Stimulated activated CD4-positive, alpha-beta T cell treated with anti-CD3 and anti-CD28 coated beads, Interleukin-4, amount 100 ng/mL, for 4 hours (primary cell): ENCODE measurements around the gene CLBA1.
"Not testable (repeated sequence)": the region's sequence is repeated elsewhere in the genome, so short reads cannot be mapped to it uniquely, and the experiment has no call there.

Experiments used
- DNase-seq, 2 experiments: peaks; one replicate each; pipeline ENCODE4 v3.0.0-alpha.2; 2020

The CLBA1 gene

DNA sequence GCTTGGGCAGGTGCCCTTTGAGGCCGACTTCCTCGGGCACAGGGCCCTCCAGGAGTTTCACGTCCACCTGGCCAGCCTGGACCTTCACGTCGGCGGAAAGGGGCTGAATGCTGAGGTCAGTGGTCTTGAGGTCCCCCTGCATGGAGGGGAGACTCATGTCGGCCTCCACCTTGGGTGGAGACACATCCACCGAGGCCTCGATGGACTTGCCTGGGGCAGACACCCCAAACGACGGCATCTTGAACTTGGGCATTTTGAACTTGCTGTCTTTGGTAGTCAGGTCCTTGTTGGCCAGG, 36.9 kb upstream of the CLBA1 start:
- no peak for DNase-seq

GRCh38 chr14:104949406-104949955, 36.1 kb upstream of the CLBA1 start:
- DNase-seq = not testable (repeated sequence)

GRCh38 chr14:104950021-104950420, 35.6 kb upstream of the CLBA1 start:
- no peak for DNase-seq

DNA sequence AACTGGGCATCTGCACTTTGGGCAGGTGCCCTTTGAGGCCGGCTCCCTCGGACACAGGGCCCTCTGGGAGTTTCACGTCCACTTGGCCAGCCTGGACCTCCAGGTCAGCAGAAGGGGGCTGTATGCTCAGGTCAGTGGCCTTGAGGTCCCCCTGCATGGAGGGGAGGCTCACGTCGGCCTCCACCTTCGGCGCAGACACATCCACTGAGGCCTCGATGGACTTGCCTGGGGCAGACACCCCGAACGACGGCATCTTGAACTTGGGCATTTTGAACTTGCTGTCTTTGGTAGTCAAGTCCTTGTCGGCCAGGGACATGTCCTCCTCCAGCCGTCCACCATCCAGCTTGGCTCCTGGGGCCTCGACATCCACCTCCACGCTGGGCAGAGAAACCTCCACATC, 34.9 kb upstream of the CLBA1 start:
- DNase-seq = not testable (repeated sequence)

DNA sequence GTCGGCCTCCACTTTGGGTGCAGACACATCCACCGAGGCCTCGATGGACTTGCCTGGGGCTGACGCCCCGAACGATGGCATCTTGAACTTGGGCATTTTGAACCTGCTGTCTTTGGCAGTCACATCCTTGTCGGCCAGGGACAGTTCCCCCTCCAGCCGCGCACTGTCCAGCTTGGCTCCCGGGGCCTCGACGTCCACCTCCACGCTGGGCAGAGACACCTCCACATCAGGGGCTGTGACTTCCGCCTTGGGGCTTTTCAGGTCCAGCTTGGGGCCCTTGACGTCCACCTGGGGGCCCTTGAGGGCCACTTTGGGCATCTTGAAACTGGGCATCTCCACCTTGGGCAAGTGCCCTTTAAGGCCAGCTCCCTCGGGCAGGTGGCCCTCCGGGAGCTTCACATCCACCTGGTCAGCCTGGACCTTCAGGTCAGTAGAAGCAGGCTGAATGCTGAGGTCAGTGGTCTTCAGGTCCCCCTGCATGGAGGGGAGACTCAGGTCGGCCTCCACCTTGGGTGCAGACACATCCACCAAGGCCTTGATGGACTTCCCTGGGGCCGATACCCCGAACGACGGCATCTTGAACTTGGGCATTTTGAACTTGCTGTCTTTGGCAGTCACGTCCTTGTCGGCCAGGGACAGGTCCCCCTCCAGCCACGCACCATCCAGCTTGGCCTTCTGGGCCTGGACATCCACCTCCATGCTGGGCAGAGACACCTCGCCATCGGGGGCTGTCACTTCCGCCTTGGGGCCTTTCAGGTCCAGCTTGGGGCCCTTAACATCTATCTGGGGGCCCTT, 33.5 kb upstream of the CLBA1 start:
- not testable (repeated sequence) for DNase-seq

GRCh38 chr14:104953097-104953496, 32.5 kb upstream of the CLBA1 start:
- DNase-seq = no peak

GRCh38 chr14:104953896-104954656, 31.5 kb upstream of the CLBA1 start:
- DNase-seq = no peak

- DNase-seq = no peak
Measured at GRCh38 chr14:104954746-104955395, 30.7 kb upstream of the CLBA1 start.

DNA sequence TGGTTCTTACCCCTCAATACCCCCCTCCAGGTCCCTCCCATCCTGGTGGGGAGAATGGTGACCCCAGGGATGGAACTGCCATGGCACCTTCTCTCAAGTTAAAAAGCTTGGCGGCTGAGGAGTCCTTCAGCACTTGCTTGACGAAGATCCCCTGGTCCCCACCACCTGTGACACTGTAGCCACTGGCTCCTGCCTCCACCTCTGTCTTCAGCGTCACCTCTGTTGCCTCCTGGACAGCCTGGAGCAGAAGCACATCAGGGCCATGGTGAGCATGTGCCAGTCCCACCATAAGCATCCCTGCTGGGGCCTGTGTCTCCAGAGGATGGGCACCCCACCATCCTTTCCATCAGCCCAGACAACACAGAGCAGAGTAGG, 30.2 kb upstream of the CLBA1 start:
- DNase-seq = no peak

GRCh38 chr14:104956290-104956890, 29.2 kb upstream of the CLBA1 start:
- no peak for DNase-seq

- no peak for DNase-seq
Measured at GRCh38 chr14:104957146-104958113, 28.2 kb upstream of the CLBA1 start.

GRCh38 chr14:104964546-104964945, 21.0 kb upstream of the CLBA1 start:
- DNase-seq = no peak

- no peak for DNase-seq
Measured at GRCh38 chr14:104965561-104966231, 19.9 kb upstream of the CLBA1 start.

- no peak for DNase-seq
Measured at GRCh38 chr14:104966261-104966865, 19.2 kb upstream of the CLBA1 start.

GRCh38 chr14:104966981-104967385, 18.6 kb upstream of the CLBA1 start:
- no peak for DNase-seq

DNA sequence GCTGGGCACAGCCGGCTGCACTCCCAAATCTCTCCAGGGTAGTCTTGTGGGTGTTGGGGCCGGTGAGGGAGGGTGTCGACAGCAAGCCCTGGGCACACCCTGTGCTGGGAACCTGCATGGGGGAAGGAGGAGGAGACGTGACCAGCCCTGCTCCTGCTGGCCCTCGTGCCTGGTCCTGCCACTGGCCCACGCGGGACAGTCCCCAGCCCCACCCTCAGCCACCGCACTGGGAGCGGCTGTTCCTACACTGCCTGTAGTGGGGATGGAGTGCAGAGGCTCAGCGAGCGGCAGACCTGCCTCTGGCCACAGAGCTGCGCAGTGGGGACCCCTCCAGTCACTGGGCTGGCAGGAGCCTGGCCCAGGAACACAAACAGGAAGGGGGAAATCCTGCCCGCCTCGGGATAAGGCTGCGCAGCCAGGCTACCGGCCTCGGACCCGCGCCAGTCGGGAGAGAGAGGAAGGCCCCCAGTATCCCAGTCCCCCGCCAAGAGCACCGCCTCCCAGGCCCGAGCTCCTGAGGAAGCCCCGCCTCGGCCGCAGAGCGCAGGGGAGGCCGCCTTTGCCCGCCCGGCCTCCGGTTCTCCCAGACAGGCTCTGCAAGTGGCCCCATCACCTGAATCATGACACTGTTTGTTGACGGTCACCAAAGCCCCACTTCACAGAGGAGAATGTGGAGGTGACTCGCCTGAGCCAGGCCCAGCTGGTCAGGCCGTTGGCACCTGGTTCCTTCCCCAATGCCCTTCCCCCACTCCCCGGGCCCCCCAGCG, 18.0 kb upstream of the CLBA1 start:
- DNase-seq = no peak

DNA sequence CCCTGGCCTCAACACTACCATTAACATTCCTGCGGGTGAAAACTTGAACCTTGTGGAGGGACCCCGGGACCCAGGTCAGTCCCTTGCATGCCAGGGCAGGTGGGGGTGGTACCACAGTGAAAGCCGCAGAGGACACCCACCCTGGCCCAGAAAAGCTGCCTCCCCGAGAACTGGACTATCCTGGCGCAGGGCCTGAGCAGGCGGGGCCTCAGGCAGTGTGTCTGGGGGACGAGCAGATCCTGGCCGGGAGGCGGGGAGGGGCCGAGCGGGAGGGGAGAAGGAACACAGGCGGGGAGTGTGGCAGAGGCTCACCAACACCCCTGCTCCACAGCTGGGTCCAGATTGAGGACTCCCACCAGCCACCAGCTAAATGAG, 17.4 kb upstream of the CLBA1 start:
- no peak for DNase-seq

- DNase-seq = no peak
Measured at GRCh38 chr14:104968541-104969401, 16.8 kb upstream of the CLBA1 start.

- no peak for DNase-seq
Measured at GRCh38 chr14:104969741-104970230, 15.8 kb upstream of the CLBA1 start.
